ENCODE data around the gene RAB4B.

RAB4B gene

GRCh38 chr19:40806423-40807146 lies 28.5 kb downstream of the RAB4B start (continued):
- TF ChIP-seq ZNF16 (tag by site-specific recombination; IDR thresholded peaks at IDR 0.05; ENCODE audit: low read depth): no peak
- peak; percentile 13; the same call in 1 of the 2 replicates for TF ChIP-seq ZNF449 (tag by site-specific recombination; IDR thresholded peaks at IDR 0.05)
- TF ChIP-seq, protein P1, sequence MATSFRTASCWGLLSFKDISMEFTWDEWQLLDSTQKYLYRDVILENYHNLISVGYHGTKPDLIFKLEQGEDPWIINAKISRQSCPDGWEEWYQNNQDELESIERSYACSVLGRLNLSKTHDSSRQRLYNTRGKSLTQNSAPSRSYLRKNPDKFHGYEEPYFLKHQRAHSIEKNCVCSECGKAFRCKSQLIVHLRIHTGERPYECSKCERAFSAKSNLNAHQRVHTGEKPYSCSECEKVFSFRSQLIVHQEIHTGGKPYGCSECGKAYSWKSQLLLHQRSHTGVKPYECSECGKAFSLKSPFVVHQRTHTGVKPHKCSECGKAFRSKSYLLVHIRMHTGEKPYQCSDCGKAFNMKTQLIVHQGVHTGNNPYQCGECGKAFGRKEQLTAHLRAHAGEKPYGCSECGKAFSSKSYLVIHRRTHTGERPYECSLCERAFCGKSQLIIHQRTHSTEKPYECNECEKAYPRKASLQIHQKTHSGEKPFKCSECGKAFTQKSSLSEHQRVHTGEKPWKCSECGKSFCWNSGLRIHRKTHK (tag by site-specific recombination; IDR thresholded peaks at IDR 0.05): no peak
- no peak for TF ChIP-seq ZNF510 (tag by site-specific recombination; IDR thresholded peaks at IDR 0.05; ENCODE audit: insufficient replicate concordance)
- TF ChIP-seq SCRT2 (tag by site-specific recombination; IDR thresholded peaks at IDR 0.05): peak; percentile 22; the same call in 1 of the 2 replicates
- peak; percentile 93 for TF ChIP-seq ZBTB17 (tag by site-specific recombination; IDR thresholded peaks at IDR 0.05)
- TF ChIP-seq ZNF433 (tag by site-specific recombination; IDR thresholded peaks at IDR 0.05; ENCODE audit: low read depth): no peak
- peak; percentile 88; the same call in 1 of the 2 replicates for TF ChIP-seq ZNF324 (tag by site-specific recombination; IDR thresholded peaks at IDR 0.05)
- peak; percentile 43; the same call in 1 of the 2 replicates for TF ChIP-seq HIC1 (tag by site-specific recombination; IDR thresholded peaks at IDR 0.05)
- no peak for TF ChIP-seq ZNF776 (tag by site-specific recombination; IDR thresholded peaks at IDR 0.05; ENCODE audit: borderline replicate concordance)
- no peak for TF ChIP-seq ZNF404 (tag by site-specific recombination; IDR thresholded peaks at IDR 0.05)
- no peak for TF ChIP-seq ZSCAN16 (tag by site-specific recombination; IDR thresholded peaks at IDR 0.05)
- peak; percentile 94 for TF ChIP-seq PRDM1 (tag by site-specific recombination; IDR thresholded peaks at IDR 0.05)
- peak; percentile 81; the same call in 1 of the 2 replicates for TF ChIP-seq ZNF366 (tag by site-specific recombination; conservative IDR thresholded peaks at IDR 0.05)
- peak; percentile 99 for TF ChIP-seq ZNF341 (tag by site-specific recombination; IDR thresholded peaks at IDR 0.05; ENCODE audit: low read depth)
- TF ChIP-seq ZBTB20 (tag by site-specific recombination; IDR thresholded peaks at IDR 0.05): no peak
- no peak for TF ChIP-seq ZNF549 (tag by site-specific recombination; IDR thresholded peaks at IDR 0.05)
- TF ChIP-seq ZBTB8A (tag by site-specific recombination; IDR thresholded peaks at IDR 0.05): peak; percentile 77
- no peak for TF ChIP-seq ZNF302 (tag by site-specific recombination; IDR thresholded peaks at IDR 0.05; ENCODE audit: low read depth)
- no peak for TF ChIP-seq ZNF174 (tag by site-specific recombination; IDR thresholded peaks at IDR 0.05)
- no peak for TF ChIP-seq ZNF621 (tag by site-specific recombination; IDR thresholded peaks at IDR 0.05)
- TF ChIP-seq ZBTB26 (tag by site-specific recombination; optimal IDR thresholded peaks at IDR 0.05): peak; percentile 27
- peak; percentile 97 for TF ChIP-seq CTCF (tag by site-specific recombination; IDR thresholded peaks at IDR 0.05)
- TF ChIP-seq IKZF3 (tag by site-specific recombination; IDR thresholded peaks at IDR 0.05): peak; percentile 75
- TF ChIP-seq ZNF146 (tag by site-specific recombination; IDR thresholded peaks at IDR 0.05): no peak
- TF ChIP-seq WT1 (tag by site-specific recombination; IDR thresholded peaks at IDR 0.05): peak; percentile 67
- TF ChIP-seq, protein P2, sequence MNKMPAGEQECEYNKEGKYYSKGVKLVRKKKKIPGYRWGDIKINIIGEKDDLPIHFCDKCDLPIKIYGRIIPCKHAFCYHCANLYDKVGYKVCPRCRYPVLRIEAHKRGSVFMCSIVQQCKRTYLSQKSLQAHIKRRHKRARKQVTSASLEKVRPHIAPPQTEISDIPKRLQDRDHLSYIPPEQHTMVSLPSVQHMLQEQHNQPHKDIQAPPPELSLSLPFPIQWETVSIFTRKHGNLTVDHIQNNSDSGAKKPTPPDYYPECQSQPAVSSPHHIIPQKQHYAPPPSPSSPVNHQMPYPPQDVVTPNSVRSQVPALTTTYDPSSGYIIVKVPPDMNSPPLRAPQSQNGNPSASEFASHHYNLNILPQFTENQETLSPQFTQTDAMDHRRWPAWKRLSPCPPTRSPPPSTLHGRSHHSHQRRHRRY (tag by site-specific recombination; IDR thresholded peaks at IDR 0.05): no peak
- TF ChIP-seq ZNF692 (tag by site-specific recombination; IDR thresholded peaks at IDR 0.05): peak; percentile 81
- TF ChIP-seq ZNF791 (tag by site-specific recombination; IDR thresholded peaks at IDR 0.05): no peak
